ENCODE results near the gene CENPX.

Gene CENPX

DNA sequence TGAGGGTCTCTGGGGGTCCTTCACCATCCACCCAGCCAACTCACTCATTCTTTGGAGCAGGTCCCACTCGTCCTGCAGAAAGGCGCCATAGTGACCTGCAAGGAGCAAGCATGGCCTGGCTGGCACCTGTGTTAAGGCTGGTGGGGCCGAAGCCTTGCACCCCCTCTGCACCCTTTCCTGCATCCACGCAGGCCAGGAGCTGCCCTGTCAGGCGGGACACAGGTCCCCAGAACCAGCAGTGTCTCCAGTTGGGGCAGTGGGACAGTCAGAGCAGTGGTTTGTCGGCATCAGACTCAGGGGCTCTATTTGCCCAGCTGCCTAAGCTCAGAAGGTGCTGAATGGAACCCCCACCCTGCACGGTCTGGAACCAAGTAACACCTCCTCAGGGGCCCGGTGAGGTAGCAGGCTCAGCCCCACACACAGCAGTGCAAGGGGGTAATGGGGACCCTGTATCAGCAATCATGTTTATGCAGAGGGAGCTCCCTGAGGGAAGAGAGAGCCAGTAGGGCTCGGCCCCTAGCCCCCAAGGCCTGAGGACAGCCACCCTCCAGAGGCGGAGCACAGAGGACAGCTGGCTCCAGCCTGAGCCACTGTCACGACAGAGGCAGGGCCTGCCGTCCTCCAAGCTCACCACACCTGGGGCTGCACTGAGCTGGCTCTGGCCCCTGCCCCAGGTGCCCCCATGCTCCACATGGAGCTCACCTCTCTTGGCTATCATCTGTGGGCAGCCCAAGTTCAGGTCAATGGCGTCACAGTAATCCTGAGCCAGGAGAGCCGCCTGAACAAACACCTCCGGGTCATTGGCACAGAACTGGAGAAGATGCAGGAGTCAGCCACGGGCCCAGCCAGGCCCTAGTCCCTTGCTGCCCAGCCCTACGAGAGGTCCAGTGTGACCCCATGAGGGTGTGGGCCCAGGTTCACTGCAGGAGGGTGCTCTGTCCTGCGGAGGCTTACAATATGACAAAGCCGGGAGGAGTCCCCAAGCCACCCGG, 41.0 kb upstream of the CENPX start:
- in situ Hi-C loops (cut with HindIII; ENCODE audit: low sequenced_read_pairs) = no loop called here
- TF ChIP-seq, protein P1, sequence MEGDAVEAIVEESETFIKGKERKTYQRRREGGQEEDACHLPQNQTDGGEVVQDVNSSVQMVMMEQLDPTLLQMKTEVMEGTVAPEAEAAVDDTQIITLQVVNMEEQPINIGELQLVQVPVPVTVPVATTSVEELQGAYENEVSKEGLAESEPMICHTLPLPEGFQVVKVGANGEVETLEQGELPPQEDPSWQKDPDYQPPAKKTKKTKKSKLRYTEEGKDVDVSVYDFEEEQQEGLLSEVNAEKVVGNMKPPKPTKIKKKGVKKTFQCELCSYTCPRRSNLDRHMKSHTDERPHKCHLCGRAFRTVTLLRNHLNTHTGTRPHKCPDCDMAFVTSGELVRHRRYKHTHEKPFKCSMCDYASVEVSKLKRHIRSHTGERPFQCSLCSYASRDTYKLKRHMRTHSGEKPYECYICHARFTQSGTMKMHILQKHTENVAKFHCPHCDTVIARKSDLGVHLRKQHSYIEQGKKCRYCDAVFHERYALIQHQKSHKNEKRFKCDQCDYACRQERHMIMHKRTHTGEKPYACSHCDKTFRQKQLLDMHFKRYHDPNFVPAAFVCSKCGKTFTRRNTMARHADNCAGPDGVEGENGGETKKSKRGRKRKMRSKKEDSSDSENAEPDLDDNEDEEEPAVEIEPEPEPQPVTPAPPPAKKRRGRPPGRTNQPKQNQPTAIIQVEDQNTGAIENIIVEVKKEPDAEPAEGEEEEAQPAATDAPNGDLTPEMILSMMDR (IDR thresholded peaks at IDR 0.05; ENCODE audit: low read depth, low read length, missing control alignments) = no peak
- H3K4me3 ChIP-seq (ENCODE audit: low read depth, low read length) = no peak overlapping the region

DNA sequence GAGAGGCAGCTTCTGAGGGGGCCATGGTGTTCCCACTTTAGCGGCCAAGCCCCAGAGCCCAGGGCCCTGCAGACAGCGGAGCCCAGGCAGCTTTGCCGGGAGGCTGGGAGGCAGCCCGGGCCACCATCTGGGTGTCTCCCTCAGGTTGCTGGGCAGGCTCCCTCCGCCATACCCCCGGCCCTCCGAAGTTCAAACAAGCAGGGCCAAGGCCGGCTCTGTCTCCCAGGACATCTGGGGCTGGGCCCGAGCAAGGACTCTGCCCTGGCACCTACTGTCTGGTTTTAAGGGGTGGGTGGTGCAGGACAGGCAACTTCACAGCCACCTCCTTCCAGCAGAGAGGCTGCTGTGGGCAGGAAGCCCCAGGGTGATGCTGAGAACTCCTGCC, 40.3 kb upstream of the CENPX start:
- TF ChIP-seq, protein P1 (IDR thresholded peaks at IDR 0.05; ENCODE audit: low read depth, low read length, missing control alignments) = no peak
- no peak overlapping the region for H3K4me3 ChIP-seq (ENCODE audit: low read depth, low read length)
- no peak for DNase-seq (ENCODE audit: low read depth)
- in situ Hi-C loops (cut with HindIII; ENCODE audit: low sequenced_read_pairs) = no loop called here

More for the DNA sequence above, 41.0 kb upstream of the CENPX start:
- no peak for DNase-seq (ENCODE audit: low read depth)

DNA sequence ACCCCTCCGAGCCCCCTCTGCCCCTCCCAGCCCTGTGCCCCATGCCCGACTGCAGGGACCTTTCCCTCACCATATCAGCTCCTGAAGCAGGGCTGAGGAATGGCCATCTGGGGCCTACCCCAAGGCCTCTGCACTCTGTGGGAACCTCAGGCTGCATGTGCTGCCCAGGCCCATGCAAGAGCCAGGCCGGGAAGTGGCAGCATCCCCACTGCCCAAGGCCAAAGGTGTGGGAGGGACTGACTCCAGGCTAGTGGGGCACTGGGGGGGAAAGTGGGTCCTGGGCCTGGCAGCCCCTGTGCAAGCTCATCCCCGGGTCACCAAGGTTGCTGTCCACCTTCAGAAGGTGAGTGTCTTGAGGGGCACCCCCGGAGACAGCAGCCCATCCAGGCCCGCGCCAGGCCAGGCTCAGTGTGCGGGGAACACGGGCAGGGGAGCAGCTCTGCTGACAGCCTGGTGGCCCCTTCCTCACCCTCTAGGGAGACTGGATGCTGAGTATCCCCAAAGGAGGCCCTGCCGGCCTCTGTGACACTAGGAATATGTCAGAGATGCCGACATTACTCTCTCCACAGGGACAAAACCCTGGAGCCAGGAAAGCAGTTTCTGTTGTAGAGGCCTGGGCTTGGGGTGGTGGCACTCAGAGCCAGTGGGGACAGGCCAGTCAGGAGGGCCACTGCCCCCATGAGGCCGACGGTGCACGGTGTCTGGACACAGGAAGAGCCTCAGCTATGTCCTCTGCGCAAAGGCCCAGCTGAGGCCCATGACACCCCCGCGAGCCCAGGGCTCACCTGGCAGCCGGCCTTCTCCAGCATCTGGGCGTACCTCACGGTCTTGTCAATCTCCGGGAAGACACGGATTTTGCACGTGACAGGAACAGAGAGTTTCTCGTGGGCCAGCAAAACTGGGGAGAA, 39.7 kb upstream of the CENPX start:
- no peak for DNase-seq (ENCODE audit: low read depth)
- no peak overlapping the region for H3K4me3 ChIP-seq (ENCODE audit: low read depth, low read length)
- TF ChIP-seq, protein P1 (IDR thresholded peaks at IDR 0.05; ENCODE audit: low read depth, low read length, missing control alignments) = no peak
- in situ Hi-C loops (cut with HindIII; ENCODE audit: low sequenced_read_pairs) = no loop called here

DNA sequence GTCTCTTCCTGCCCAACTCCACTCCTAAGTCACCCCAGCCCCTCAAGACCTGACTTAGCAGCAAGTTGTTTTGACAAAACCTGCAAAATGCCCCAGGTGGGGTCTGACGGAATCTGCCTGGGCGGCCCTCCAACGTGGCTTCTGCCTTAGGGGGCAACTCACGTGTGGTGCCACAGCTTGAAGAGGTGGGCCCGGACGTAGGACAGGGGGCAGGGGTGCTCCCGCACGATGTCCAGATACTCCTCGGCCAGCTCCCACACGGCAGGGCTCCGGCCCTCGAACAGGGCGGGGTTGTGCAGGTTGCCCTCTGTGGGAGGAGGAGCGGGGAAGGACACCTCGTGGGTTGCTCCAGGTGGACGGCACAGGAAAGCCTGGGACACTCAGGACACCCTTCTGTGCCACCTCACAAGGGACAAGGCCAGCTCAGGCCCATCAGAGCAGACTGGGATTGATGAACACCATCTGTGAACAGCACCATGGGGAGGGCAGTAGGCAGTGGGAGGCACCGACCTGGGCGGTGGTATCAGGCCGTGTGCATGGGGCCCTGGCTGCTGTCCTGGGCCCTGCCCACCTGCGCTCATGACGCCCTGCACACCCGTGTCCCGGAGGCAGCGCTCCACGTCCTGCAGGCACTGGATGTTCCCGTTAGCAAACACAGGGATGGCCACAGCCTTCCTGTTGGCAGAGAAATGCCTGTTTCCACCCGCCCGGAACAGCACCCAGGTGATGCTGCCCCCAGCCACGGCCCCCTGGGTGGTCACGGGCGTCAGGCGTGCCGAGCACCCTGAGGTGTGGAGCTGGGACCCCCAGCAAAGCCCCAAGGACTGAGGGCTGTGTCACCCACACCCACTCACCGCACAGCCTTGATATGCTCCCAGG, 38.6 kb upstream of the CENPX start:
- TF ChIP-seq, protein P1 (IDR thresholded peaks at IDR 0.05; ENCODE audit: low read depth, low read length, missing control alignments) = no peak
- DNase-seq (ENCODE audit: low read depth) = no peak
- in situ Hi-C loops (cut with HindIII; ENCODE audit: low sequenced_read_pairs) = no loop called here
- no peak overlapping the region for H3K4me3 ChIP-seq (ENCODE audit: low read depth, low read length)

DNA sequence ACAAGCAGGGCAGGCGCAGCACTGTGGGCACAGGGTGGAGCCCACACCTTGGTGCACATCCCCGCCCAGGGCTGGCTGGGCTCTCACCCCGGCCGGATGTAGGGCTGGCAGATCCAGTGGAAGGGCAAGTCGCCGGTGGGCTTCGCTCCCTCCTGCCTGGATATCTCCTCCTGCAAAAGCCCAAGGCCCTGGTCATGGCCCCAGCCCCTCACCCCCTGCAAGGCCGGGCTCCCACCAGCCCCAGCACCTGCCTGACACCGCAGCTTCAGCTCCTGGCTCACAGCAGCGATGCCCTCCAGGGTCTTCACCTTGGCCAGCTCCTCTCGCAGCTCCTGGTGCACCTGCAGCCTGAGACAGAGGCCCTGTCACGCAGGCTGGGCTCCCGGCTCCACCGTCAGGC, 37.9 kb upstream of the CENPX start:
- DNase-seq (ENCODE audit: low read depth) = no peak
- TF ChIP-seq, protein P1 (IDR thresholded peaks at IDR 0.05; ENCODE audit: low read depth, low read length, missing control alignments) = no peak
- in situ Hi-C loops (cut with HindIII; ENCODE audit: low sequenced_read_pairs) = no loop called here
- no peak overlapping the region for H3K4me3 ChIP-seq (ENCODE audit: low read depth, low read length)

All from astrocyte of the cerebellum (primary cell).